NCI-H460 (cell line): ENCODE data around the gene UGT2A2. TPM values are rescaled to one million over a fixed set of nuclear protein-coding genes. Genes with fewer than 3 reads are reported as not detected.

Experiments used
- DNase-seq: peaks from one replicate; pipeline ENCODE4 v3.0.0-alpha.2; 2016; ENCODE audit warnings: low read depth; ENCODE audit errors: extremely low read depth
- small RNA-seq, 2 experiments: library from RNA; depleted of rRNA; stranded (forward); fragments of <200 nt; gene quantifications; one replicate each; pipeline ENCODE3, GENCODE V24; 2014
- total RNA-seq: library from RNA; depleted of rRNA; stranded (reverse); fragments of >200 nt; shearing (Covaris generic); gene quantifications from 2 replicates; pipeline ENCODE4 v1.2.3, GENCODE V29; 2014; rRNA removed

Gene UGT2A2
- total RNA-seq, 1 experiment from 2014 or later: not detected

DNA sequence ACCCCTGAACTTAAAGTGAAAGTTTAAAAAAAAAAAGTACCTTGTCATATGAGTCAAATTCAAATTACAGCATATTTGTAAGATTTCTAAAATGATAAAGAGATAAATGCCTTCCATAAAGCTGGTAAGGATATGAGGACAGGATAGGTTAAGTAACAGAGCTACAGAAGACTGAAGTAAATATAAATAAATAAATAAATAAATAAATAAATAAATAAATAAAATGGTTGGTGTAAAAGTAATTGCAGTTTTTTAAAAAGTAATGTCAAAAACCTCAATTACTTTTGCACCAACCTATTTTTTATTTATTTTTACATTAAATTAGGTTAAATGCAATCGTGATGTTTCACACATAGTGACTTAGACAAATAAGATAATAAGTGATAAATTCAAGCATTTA is 62.2 kb downstream of the UGT2A2 start:
- no peak for DNase-seq

DNA sequence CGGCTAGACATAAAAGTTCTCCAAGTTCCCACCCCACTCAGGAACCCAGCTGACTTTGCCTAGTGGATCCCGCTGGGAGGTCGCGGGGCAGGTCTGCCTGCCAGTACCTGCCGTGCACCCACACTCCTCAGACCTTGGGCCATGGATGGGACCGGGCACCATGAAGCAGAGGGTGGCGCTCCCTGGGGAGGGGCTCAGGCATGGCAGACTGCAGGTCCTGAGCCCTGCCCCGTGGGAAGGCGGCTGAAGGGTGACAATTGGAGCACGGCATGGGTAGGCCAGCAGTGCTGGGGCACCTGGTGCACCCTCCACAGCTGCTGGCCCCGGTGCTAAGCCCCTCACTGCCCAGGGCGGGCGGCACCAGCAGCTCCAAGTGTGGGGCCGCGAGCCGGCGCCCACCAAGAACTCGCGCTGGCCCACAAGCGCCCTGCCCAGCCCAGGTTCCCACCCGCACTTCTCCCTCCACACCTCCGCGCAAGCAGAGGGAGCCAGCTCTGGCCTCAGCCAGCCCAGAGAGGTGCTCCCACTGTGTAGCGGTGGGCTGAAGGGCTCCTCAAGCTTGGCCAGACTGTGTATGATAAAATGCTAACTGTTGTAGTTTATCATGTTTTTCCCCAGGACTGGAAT is 63.1 kb downstream of the UGT2A2 start:
- no peak for DNase-seq

DNA sequence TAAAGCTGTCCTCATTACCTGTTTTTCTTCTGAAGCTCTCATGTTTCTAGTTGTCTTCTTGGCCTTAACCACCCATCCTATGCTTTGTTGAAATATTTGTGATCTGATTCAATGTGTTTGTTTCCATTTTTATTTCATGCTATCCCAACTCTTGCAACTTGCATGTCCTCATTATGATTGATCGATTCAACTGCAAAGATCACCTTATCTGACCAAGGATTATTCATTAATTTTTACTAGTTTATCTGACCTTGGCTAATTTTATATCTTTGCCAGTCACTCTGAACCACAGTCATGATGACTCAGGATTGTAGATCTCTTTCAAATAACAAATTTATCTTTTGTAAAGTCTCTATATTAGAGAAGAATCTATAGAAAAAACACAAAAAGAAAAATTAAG is 70.7 kb downstream of the UGT2A2 start:
- DNase-seq: no peak

DNA sequence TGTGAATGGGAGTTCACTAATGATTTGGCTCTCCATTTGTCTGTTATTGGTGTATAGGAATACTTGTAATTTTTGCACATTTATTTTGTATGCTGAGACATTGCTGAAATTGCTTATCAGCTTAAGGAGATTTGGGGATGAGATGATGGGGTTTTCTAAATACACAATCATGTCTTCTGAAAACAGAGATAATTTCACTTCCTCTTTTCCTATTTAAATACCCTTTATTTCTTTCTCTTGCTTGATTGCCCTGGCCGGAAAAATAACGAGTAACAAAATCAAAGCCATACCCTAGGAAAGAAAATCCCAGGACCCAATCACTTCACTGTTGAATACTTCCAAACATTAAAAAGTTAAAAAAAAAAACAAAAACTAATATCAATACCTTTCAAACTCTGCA is 76.0 kb downstream of the UGT2A2 start:
- no peak for DNase-seq

DNA sequence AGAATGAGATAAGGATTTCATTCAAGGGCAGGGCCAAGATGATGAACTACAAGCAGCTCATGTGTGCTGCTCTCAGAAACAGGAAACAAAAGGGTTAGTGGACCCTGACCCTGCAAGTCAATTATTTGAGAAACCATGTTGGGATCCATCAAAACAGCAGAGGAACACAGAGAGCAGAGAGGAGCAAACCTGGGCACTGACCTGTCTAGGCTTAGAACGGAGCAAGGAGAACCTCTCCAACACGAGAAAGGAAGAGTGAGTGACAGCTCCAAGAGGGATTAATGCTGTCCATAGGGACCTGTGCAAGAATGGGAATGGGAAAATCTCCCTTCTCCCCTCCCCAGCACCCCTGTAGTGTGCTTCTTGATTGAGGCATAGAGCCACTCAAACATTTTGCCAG is 89.8 kb downstream of the UGT2A2 start:
- no peak for DNase-seq

DNA sequence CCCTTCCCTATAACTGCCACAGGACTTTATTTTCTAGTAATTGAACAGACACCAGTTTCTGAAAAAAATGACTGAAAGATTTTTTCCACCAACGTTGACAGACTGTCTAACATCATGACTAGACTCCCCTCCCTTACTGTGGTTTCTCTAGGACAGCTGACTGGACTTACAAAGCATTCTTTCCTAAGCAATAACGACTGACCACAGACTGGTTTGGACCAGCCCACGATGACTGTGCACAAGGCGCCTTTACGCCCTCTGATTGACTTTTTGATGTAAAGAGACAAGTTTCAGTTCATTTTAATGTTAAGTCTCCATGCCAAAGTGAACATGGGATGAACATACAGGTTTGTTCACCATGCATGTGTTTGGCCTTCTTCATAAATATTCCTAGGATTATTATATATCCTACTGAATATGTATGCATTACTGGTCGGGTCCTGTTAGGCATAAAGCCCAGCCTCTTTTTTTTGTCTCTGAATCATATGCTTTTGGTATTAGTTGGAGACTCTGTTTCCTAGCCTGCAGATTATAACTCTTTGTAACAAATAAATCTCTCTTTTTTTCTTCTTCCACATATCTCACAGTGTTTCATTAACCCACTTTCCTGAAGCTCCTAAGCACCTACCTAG is 93.2 kb downstream of the UGT2A2 start:
- no peak for DNase-seq

Small RNA genes lying within 50 kb of the gene (small RNA-seq; reads per million reads assigned to genes)
- gene UGT2A2: 0 reads per million in 2 experiments

Other genes starting within 250 kb of the UGT2A2 start
- gene UGT2B4, start 143.7 kb downstream of the UGT2A2 start, total RNA-seq: not detected in 2 replicates
- not detected in 2 replicates for gene UGT2A1, start 13.6 kb upstream of the UGT2A2 start, total RNA-seq
- gene SULT1B1, start 121.0 kb upstream of the UGT2A2 start, total RNA-seq: under 0.01 TPM in 1 of 2 replicates, not detected in the other
- not detected in 2 replicates for gene SULT1E1, start 220.5 kb upstream of the UGT2A2 start, total RNA-seq